Endometrial microvascular endothelial cells (primary cell): ENCODE measurements around the gene SLC15A1. TPM values are rescaled to one million over a fixed set of nuclear protein-coding genes. Genes with fewer than 3 reads are reported as not detected.
"Not testable (repeated sequence)": the region's sequence is repeated elsewhere in the genome, so short reads cannot be mapped to it uniquely, and the experiment has no call there.

Source experiments
- in situ Hi-C: cut with HindIII; loops from 2 replicates; pipeline ENCODE4 v1.10.0; 2017; ENCODE audit warnings: low sequenced_read_pairs, low pct_unique_long_range_greater_than_20kb; ENCODE audit errors: inconsistent ontology term
- total RNA-seq: library from RNA; depleted of rRNA; stranded (reverse); fragments of >200 nt; gene quantifications from one replicate; pipeline ENCODE4 v1.2.3, GENCODE V29; 2015; ENCODE audit errors: inconsistent ontology term

Gene SLC15A1
- total RNA-seq, 1 donor from 2014 or later = not detected

DNA sequence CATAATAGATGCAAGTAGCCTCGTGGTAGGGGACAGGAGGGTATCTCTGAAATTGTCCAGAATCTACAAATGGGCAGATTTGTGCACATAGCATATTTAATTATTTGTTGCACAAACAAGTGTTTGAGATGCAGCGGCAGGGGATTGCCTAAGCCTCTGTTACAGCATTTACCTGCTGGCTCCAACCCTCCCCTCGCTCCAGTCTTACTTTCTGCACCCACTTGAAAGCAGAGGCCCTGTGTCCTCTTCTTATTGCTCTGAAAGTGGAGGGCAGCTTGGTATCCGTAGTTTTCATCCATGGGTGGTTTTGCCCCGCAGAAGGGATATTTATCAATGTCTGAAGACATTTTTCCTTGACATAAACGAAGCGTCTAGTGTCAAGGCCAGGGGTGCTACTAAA lies 102.6 kb downstream of the SLC15A1 start:
- in situ Hi-C loops = loop anchor here (25.0 kb wide), 1 partner anchor 513 kb away; the partner anchor contains the start of gene FARP1

- in situ Hi-C loops = no loop called here
These were observed 103.8 kb downstream of the SLC15A1 start for GRCh38 chr13:98648686-98649085.

DNA sequence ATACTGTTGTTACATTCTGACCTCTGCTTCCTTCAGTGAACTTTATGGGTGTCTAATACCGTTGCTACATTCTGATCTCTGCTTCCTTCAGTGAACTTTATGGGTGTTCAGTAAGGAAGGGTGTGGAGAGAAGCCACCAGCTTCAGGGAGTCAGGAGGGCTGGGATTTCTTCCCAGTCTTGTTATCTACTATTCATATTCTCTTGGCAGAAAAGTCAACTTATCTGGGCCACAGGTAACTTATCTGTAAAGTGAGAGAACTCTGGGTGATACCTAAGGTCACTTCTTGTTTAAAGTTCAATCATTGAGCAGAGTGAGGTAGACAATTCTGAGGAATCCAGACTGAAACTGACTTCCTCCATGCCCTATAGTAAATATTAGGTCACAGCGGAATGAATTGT lies 104.3 kb downstream of the SLC15A1 start:
- in situ Hi-C loops = no loop called here

DNA sequence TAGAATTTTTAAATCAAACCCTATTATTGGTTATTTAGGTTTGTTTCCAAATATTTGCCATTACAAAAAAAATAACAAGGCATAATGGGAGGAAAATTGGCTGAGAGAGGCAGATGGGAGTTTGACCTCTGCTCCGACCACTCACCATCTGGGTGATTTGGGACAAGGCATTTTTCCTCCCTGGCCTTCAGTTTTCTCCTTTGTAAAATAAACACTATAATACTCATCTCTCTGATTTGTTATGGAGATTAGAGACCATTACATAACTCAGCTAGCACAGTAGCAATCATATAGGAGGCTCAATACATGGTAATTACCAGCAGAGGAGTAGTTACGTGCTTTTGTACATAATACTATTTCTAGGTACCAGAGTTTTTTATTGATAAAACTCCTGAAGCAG lies 105.4 kb downstream of the SLC15A1 start:
- in situ Hi-C loops = no loop called here

DNA sequence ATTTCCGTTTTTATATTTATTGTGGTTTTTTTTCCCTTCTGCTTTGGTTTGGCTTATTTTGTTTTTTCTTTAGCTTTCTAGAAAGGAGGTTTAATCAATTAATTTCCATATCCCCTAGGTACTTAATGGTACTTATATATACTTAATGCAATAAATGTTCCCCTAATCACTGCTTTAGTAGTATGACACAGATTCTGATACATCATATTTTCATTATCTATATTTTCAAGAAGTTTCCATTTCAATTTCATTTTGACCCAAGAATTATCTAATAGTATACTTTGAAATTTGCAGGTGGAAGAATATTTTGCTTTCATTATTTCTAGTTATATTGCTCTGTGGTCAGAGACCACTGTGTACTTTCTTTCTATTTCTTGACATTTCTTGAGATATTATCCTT lies 109.0 kb downstream of the SLC15A1 start:
- in situ Hi-C loops = no loop called here

DNA sequence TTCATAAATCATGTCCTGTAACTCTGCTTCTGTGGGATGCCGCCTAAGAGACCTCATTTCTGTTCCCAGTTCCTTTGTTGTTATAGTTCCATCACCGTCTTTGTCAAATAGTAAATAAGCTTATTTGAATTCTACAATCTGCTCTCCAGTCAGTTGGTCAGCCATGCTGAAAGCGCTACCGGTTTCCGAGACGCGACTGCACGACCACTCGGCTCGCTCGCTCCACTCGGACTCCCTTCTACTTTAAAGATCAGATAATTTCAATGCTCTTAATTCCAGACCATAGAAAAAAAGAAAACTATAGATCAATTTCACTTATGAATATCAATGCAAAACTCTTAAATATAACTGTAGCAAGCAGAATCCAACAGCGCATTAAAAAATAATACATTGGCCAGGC lies 111.4 kb downstream of the SLC15A1 start:
- in situ Hi-C loops = no loop called here

DNA sequence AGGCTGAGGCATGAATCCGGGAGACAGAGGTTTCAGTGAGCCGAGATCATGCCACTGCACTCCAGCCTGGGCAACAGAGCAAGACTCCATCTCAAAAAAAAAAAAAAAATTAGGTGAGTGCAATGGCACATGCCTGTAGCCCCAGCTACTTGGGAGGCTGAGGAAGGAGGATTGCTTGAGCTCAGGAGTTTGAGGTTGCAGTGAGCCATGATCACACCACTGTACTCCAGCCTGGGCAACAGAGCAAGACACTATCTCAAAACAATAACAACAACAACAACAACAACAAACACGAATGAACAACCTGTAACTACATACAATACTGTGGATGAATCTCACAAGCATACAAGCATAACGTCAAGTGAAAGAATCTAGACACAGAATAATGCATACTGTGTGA lies 112.7 kb downstream of the SLC15A1 start:
- in situ Hi-C loops = not testable (repeated sequence)

- in situ Hi-C loops = not testable (repeated sequence)
These were observed 114.1 kb downstream of the SLC15A1 start for GRCh38 chr13:98638352-98638751.

Other genes starting within 250 kb of the SLC15A1 start
- 93.2 TPM for gene STK24, start 175.6 kb downstream of the SLC15A1 start, total RNA-seq
- 210 TPM for gene DOCK9, start 225.4 kb upstream of the SLC15A1 start, total RNA-seq